Spleen (tissue), 11 donors: Measurements from ENCODE around the gene COQ9. TPM values are rescaled to one million over a fixed set of nuclear protein-coding genes. Genes with fewer than 3 reads are reported as not detected.

Experiments used
- DNase-seq: peaks from one replicate; pipeline ENCODE4 v3.0.0-alpha.2; 2020
- H3K27ac ChIP-seq, 8 donors: fragments of 200-600 bp; sonication (generic) in 7 of 8; 1 replicate in 4 of 8; 2 replicates in 4 of 8; pipeline versions ENCODE4 v1.5.0 to v1.8.0; 2016 to 2021; ENCODE audit warnings: inconsistent platforms in 4 of 8, mild to moderate bottlenecking in 4 of 8, moderate library complexity in 1 of 8
- H3K27me3 ChIP-seq, 7 donors: fragments of 200-600 bp; sonication (generic) in 6 of 7; replicated peaks in 1 of 7; 1 replicate in 4 of 7; 2 replicates in 3 of 7; pipeline versions ENCODE4 v1.5.0 to v1.8.0; 2016 to 2021; ENCODE audit warnings: inconsistent platforms in 3 of 7, mild to moderate bottlenecking in 1 of 7
- H3K36me3 ChIP-seq, 6 donors: fragments of 200-600 bp; sonication (generic) in 5 of 6; 1 replicate in 4 of 6; 2 replicates in 2 of 6; pipeline versions ENCODE4 v1.5.0 to v1.8.0; 2016 to 2021; ENCODE audit warnings: inconsistent platforms in 2 of 6
- H3K4me1 ChIP-seq, 6 donors: fragments of 200-600 bp; sonication (generic) in 5 of 6; 1 replicate in 3 of 6; 2 replicates in 3 of 6; pipeline versions ENCODE4 v1.5.0 to v1.8.0; 2016 to 2021; ENCODE audit warnings: inconsistent platforms in 3 of 6
- H3K4me3 ChIP-seq, 8 donors: fragments of 200-600 bp; sonication (generic) in 7 of 8; 1 replicate in 4 of 8; 2 replicates in 4 of 8; pipeline versions ENCODE4 v1.5.0 to v1.8.0; 2016 to 2021; ENCODE audit warnings: inconsistent platforms in 4 of 8, mild to moderate bottlenecking in 4 of 8, moderate library complexity in 2 of 8
- H3K9me3 ChIP-seq, 8 donors: fragments of 200-600 bp; sonication (generic) in 7 of 8; 1 replicate in 4 of 8; 2 replicates in 4 of 8; pipeline versions ENCODE4 v1.5.0 to v1.8.0; 2016 to 2021; ENCODE audit warnings: inconsistent platforms in 4 of 8
- POLR2A ChIP-seq, 3 donors: fragments of 450-650 bp; IDR thresholded peaks; one replicate each; pipeline ENCODE4 v1.5.1; 2017; ENCODE audit warnings: antibody characterized with exemption in 3 of 3, mild to moderate bottlenecking in 1 of 3
- POLR2AphosphoS5 ChIP-seq, 3 donors: sonication (generic); formaldehyde crosslinking; IDR thresholded peaks; one replicate each; pipeline ENCODE4 v1.5.1; 2017; ENCODE audit warnings: antibody characterized with exemption in 3 of 3
- WGBS, 5 donors: extraction: QIAGEN DNeasy Blood & Tissue Kit in 3 of 5; methylation state at CpG; one replicate each; pipeline versions ENCODE4 v1.1.5 to v1.1.7; 2013 to 2018; 5-methylcytosine and 5-hydroxymethylcytosine counted together
- intact Hi-C: fragments of 100-400 bp; cut with DNase I; formaldehyde crosslinking; loops from one replicate; pipeline ENCODE4 v1.15.0; 2023; ENCODE audit warnings: low total_unique reads
- polyA plus RNA-seq, 3 donors: library from polyadenylated mRNA; stranded (reverse); fragments of 200-250 nt; gene quantifications; one replicate each; pipeline ENCODE4 v1.2.1, GENCODE V29; 2013
- total RNA-seq, 7 donors: library from RNA; depleted of rRNA in 3 of 7; stranded (reverse); fragments of >200 nt in 3 of 7; fragmentation: NEBNext Ultra II Directional in 4 of 7; extraction: Animal tissue kit (Norgen Biotek cat#: 25700) in 4 of 7; gene quantifications; one replicate each; pipeline versions ENCODE4 v1.1.0 to v1.2.1, GENCODE V29; 2016 to 2021
- TF ChIP-seq, protein P1 (sequence below), 11 experiments: fragments of 200-600 bp in 7 of 11; fragments of 450-650 bp in 4 of 11; sonication (generic) in 4 of 11; IDR thresholded peaks in 8 of 11; conservative IDR thresholded peaks in 3 of 11; 1 replicate in 7 of 11; 2 replicates in 4 of 11; pipeline versions ENCODE4 v1.4.0 to v1.8.0; 2016 to 2021; ENCODE audit warnings: antibody characterized with exemption in 11 of 11, inconsistent platforms in 4 of 11, mild to moderate bottlenecking in 1 of 11
- donor health status: healthy with polysubstance abuse.
- donor health status: DM: no; HTN: no; CAD: no; lungs with moderate emphysema.
- donor health status: DM: no; HTN: no; CAD: no.
- donor health status: Bipolar disorder and iron deficiency.
- donor health status: healthy.
- donor health status: DM: no; HTN: no; CAD: no.
- donor health status: DM: yes; HTN: yes; CAD: no.

Gene COQ9
- total and polyA plus RNA-seq, 10 donors, result 25.8 to 39.9 (median 31.4) TPM

DNA sequence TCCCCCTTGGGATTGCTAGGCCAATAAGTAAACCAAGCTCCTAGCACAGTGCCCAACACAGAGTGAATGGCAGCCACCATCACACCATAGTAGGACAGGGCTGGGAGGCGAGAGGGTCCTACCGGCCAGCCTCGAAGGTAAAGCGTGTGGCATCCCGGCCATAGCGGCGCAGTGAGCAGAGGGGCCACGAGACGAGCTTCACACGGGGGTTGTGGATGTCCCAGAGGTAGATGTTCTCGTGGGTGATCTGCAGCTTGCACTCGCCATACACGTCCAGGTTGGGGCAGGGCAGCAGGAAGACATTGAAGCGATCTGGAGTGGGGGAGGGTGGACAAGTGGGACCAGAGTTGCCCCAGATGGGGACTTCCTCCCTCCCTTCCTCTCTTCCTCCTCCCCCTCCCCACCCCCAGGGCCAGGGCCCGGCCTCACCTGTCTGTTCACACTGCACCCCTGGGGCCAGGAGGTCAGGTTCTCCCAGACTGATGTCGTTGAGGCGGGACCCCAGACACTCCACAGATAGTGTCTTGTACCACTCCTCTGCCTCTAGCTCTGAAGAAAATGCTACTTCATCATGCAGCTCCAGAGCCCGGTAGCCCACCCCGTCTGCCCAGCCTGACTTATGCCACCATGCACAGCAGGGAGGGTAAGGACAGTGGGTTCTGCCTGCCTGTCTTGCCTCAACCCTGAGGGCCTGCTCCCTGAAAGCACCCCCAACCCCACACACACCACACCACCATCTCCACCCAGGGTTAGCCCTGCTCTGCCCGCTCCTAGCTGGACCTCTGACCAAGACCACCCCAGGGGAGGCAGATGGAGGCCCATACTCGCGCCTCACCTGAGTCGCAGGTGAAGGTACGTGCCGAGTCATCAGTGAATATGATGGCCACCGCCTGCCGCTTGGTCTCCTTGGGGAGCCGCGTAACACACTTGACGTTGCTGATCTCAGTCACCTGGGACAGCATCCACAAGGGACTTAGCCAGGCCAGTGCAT lies 27.7 kb downstream of the COQ9 start:
- peak in 1 of 3 donors; percentile 41 for TF ChIP-seq POLR2AphosphoS5 (IDR thresholded peaks at IDR 0.05)
- TF ChIP-seq, protein P1, sequence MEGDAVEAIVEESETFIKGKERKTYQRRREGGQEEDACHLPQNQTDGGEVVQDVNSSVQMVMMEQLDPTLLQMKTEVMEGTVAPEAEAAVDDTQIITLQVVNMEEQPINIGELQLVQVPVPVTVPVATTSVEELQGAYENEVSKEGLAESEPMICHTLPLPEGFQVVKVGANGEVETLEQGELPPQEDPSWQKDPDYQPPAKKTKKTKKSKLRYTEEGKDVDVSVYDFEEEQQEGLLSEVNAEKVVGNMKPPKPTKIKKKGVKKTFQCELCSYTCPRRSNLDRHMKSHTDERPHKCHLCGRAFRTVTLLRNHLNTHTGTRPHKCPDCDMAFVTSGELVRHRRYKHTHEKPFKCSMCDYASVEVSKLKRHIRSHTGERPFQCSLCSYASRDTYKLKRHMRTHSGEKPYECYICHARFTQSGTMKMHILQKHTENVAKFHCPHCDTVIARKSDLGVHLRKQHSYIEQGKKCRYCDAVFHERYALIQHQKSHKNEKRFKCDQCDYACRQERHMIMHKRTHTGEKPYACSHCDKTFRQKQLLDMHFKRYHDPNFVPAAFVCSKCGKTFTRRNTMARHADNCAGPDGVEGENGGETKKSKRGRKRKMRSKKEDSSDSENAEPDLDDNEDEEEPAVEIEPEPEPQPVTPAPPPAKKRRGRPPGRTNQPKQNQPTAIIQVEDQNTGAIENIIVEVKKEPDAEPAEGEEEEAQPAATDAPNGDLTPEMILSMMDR (IDR thresholded peaks at IDR 0.05 in 8 of 11, conservative IDR thresholded peaks at IDR 0.05 in 3 of 11), result no peak
- Histone ChIP-seq H3K36me3 (peaks cover 0 to 53% (median 30%) of the 10 kb centered on the region in 6 donors), H3K27me3 (peaks cover 0 to 11% (median 0%) of the 10 kb centered on the region in 7 donors), H3K4me3 (no peak overlapping the region), H3K4me1 (peaks cover 16 to 97% (median 74%) of the 10 kb centered on the region in 6 donors), H3K9me3 (no peaks in the 10 kb centered on the region), H3K27ac (peak overlapping the region in 2 of 8 donors; percentile 28 to 53)
- DNase-seq, result peak; percentile 65
- 69 to 80% (median 72%) methylated on average over 29 to 30 of the region's 30 CpGs for WGBS, 5 donors
- intact Hi-C loops, result no loop called here

DNA sequence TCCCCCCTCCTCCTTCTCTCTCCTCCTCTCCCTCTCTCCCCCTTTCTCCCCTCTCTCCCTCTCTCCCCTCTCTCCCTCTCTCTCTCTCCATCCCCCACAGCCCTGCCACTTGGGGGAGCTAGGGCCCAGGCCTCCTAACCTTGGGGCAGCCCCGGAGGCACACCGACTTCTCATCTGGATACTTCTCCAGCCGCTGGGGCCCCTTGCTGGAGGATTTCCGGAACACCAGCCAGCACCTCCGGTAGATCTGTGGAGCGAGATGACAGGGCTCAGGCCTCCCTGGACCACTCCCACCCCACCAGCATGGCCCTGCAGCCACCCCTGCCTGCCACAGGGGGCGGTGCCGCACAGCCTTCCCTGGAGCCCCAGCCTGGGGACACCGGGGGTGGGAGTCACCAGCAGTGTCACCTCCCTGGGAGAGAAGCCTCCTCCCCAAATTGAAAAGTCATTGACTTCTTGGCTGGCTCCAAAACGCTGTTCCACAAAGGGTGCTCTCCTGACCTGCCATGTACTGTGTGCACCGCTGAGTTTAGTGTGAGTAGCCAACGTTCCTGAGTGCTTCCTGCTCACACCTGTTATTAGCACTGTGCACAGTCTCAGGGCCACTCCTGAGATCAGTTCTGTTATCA lies 28.5 kb downstream of the COQ9 start:
- peak overlapping the region in 3 of 8 donors; percentile 21 to 53 (median 28) for H3K27ac ChIP-seq
- DNase-seq, result peak; percentile 91
- TF ChIP-seq, protein P1 (IDR thresholded peaks at IDR 0.05 in 8 of 11, conservative IDR thresholded peaks at IDR 0.05 in 3 of 11), result peak; percentile 56 to 86 (median 71)
- TF ChIP-seq POLR2AphosphoS5 (IDR thresholded peaks at IDR 0.05) (peak in 2 of 3 donors; percentile 36 to 66), POLR2A (IDR thresholded peaks at IDR 0.05) (no peak)
- H3K36me3 ChIP-seq, result peaks cover 0 to 44% (median 21%) of the 10 kb centered on the region in 6 donors
- H3K9me3 ChIP-seq, result no peaks in the 10 kb centered on the region
- 2 to 13% (median 6%) methylated on average over 7 to 12 of the region's 12 CpGs for WGBS, 5 donors
- H3K4me1 ChIP-seq, result peaks cover 15 to 97% (median 72%) of the 10 kb centered on the region in 6 donors
- peak overlapping the region in 1 of 8 donors; percentile 36 for H3K4me3 ChIP-seq
- peaks cover 0 to 16% (median 0%) of the 10 kb centered on the region in 7 donors for H3K27me3 ChIP-seq
- intact Hi-C loops, result no loop called here

DNA sequence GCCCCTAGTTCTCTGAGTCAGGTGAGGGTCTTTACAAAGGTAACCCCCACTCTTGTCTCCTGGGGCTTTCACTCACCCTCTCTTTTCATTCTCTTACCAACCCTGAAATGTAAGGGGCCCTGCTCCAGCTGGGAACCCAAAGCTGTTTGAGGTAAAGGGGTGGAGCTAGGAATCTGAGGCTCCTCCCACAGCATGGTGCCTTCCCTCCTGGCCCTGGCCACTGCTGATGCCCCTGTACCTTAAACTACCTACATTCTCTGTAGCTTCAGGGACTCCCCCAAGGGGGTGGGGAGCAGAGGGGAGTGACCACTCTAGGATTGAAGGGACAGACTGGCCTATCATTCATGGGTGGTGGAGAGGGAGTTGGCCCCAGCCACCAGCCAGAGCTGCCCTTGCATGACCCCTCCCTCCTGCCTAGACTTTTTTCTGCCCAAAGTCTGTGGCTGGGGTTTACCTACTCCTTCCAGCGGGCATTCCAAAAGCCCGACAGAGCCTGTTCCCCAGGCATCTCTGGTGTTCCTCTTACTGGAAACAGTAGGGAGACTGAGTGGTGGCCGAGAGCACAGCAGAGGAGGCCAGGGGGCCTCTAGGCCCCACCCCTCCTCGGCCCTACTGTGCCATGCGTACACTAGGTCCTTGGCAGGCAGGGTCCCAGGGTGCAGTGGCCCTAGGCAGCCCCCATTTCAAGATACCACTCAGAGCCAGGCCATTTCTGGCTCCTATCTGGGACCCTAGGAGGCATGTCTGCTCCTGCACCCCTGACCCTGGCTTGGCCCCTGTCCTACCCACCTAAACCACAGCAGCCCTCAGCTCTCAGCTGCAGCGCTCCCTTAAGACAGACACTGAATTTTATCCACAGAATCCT lies 29.5 kb downstream of the COQ9 start:
- Histone ChIP-seq H3K4me1 (peaks cover 13 to 89% (median 64%) of the 10 kb centered on the region in 6 donors), H3K4me3 (no peak overlapping the region), H3K36me3 (peaks cover 0 to 35% (median 14%) of the 10 kb centered on the region in 6 donors), H3K27ac (peak overlapping the region in 3 of 8 donors; percentile 21 to 53 (median 28)), H3K9me3 (no peaks in the 10 kb centered on the region), H3K27me3 (peaks cover 0 to 16% (median 0%) of the 10 kb centered on the region in 7 donors)
- 80 to 93% (median 90%) methylated on average over 4 to 6 of the region's 6 CpGs for WGBS, 5 donors
- intact Hi-C loops, result no loop called here
- no peak for TF ChIP-seq POLR2AphosphoS5 (IDR thresholded peaks at IDR 0.05)
- no peak for TF ChIP-seq POLR2A (IDR thresholded peaks at IDR 0.05)
- peak; percentile 54 for DNase-seq
